Ureter (tissue), 1 donor: ENCODE results near the gene PRSS58. TPM values are rescaled to one million over a fixed set of nuclear protein-coding genes. Genes with fewer than 3 reads are reported as not detected.

Experiments
- DNase-seq: peaks from one replicate; pipeline ENCODE4 v3.0.0-alpha.2; 2020; ENCODE audit warnings: low spot score
- total RNA-seq: library from RNA; stranded (reverse); gene quantifications from one replicate; pipeline ENCODE4 v1.2.4, GENCODE V29; 2023
- donor health status: DM: yes; HTN: yes; CAD: no.

Gene PRSS58, protein sequence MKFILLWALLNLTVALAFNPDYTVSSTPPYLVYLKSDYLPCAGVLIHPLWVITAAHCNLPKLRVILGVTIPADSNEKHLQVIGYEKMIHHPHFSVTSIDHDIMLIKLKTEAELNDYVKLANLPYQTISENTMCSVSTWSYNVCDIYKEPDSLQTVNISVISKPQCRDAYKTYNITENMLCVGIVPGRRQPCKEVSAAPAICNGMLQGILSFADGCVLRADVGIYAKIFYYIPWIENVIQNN
- total RNA-seq: not detected

- DNase-seq: no peak
These were observed at the start of gene PRSS58 for GRCh38 chr7:142257958-142258357. TSS of gene PRSS58 (minus strand) at chr7:142258058. CDS start at chr7:142257707, 351 bp downstream.

DNA sequence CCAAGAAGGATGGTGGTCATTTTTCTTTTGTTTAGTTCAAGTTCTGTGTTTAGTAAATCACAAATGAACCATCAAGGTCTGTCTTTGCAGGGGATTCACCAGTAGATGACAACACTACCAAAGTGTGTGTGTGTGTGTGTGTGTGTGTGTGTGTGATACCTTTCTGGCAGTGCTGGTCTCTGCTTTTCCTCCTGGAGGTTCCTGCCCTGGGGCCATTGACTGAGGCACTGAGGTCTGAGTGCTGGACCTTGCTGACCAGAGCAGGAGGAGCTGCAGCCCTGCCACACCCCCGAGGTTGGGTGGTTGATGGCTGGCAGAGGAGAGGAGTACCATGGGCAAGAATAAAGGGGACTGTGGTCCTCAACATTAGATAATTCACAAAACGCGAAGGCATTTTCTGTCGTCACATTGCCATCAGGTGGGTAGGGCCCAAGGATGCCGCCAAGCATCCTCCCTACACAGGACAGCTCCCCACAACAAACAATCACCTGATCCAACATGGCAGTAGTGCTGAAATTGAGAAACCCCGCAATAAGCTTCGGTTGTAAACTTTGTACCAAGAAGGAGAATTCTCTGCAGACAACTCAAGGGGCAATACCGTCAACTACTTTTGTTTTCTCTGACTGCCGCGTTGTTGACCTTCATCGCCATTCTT is 49.5 kb upstream of the PRSS58 start:
- no peak for DNase-seq

GRCh38 chr7:142303650-142304049 is 45.8 kb upstream of the PRSS58 start:
- DNase-seq: no peak

DNA sequence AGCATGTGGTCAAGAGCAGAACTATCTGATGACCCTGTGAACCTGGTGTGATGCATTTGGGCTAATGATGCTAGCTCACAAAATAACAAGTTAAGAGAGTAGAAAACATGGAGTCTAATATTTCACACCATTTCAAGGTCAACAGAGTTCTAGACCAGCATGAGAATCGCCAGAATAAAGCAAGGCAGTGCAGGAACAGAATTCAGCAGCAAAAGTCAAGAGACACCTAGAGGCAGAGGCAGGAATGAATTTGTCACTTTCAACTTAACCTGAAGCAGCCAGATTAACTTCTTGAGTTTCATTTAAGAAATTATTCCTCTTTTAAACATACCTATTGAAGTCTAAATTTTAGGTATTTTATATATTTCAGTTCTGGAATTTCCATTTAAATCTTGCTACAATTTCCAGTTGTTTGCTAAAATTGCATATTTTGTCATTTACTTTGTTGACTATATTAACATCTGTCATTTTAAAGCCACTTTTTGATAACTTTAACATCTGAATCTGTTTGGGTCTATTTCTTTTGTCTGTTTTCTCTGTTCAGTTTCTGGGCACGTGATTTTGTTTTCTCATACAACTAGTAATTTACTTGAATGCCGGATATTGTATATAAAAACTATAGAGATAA is 44.2 kb upstream of the PRSS58 start:
- no peak for DNase-seq

GRCh38 chr7:142301299-142301698 is 43.4 kb upstream of the PRSS58 start:
- DNase-seq: no peak

- no peak for DNase-seq
These were observed 42.8 kb upstream of the PRSS58 start for GRCh38 chr7:142300689-142301088.

- DNase-seq: no peak
These were observed 41.5 kb upstream of the PRSS58 start for GRCh38 chr7:142299237-142299781.

DNA sequence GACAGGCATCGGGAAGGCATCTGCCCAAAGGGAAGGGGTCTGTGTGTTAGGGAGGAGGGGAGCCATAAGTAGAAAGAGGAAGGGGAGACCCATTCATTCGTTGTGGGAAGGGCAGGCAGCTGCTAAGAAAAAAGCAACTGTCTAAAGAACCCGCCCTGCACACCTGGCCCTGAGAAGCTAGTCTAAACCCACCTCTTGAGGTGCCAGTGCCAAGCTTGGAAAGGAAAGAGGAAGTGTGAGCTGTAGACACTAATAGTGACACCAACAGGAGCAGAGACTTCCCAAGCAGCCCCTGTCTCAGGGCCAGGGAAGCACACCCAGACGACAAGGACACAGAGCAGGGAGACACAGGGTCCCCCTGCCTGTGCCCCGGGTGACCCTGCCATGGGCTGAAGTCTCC is 40.8 kb upstream of the PRSS58 start:
- DNase-seq: no peak

DNA sequence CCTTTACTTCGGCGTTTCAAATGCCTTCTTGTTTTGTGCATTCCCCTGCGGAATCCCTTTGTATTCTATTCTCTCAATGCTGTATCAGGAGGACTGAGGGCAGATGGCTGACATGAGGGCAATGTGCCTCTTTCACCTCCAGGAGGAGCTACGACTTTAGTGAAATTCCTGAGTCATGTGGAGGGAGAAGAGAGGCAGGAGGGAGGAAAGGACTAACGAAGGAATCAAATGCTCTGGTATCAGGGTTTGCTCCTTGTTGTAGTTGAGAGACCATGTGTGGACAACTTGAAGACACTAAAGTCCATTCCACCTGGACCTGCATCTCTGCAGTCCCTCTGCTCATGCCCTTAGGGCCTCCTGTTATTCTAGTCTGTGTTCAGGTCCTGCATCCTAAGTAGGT is 40.2 kb upstream of the PRSS58 start:
- DNase-seq: no peak

GRCh38 chr7:142280263-142280662 is 22.4 kb upstream of the PRSS58 start:
- DNase-seq: no peak

DNA sequence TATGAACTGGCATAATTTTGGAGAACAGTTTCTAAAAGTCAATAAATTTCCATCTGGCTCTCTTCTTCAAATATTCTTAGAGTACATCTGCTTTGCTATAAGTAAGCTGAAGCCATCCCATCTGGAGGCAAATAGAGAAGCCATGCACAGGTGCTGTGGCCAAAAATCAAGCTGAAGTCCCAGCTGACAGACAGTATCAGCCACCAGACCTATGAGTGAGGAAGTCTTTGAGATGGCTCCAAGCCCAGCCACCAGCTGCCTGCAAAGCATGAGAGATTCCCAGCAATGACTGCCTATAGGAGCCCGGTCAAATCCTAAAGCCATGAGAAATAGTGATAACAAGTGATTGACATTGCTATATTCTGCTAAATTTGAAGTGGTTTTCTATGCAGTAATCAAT is 21.7 kb upstream of the PRSS58 start:
- no peak for DNase-seq

DNA sequence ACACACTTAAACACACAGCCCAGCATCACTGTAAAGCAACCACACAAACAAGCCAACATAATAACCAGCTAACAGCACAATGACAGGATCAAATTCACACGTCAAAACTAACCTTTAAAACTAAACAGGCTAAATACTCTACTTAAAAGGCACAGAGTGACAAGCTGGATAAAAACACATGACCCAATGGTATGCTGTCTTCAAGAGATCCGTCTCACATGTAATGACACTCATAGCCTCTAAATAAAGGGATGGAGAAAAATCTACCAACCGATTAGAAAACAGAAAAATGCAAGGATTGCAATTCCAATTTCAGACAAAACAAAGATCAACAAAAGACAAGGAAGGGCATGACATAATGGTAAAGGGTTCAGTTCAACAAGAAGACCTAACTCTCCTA is 17.2 kb upstream of the PRSS58 start:
- no peak for DNase-seq

DNA sequence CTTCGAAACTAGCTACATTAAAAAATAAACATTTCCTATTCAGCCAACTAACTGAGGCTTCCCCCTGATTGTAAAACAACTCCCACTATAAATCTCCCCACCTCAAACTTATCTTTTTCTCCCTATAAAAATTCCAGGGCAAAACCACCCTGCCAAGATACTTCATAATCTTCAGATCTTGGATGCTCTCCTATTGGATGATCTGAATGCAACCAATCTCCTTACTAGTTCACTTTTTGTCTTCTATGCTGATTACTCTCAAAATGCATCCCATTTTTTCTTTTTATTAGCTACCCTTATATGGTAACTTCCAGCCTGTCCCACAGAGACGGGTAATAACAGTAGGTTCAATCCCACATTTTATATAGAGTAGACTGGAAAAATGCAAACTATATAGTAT is 15.0 kb upstream of the PRSS58 start:
- no peak for DNase-seq

- DNase-seq: no peak
These were observed 5.9 kb upstream of the PRSS58 start for GRCh38 chr7:142263598-142264380.

DNA sequence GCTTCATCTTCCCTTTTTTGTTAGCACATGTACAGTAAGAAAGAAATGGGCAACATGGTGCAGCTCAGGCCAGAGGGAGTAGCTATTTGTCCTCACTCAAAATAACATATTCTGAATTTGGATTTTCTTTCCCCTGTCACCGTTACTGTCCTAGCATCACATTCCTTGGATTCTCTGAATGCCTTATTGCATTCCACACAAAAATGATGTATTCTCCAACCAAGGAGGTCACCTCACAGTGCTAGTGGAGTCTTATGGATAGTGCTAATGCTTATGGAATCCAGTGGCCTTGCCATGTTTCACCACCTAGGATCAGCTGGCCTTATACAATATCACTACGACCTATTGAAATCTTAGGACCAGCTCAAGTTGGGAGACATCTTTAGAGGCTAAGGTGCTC is 7.2 kb downstream of the PRSS58 start:
- DNase-seq: no peak

GRCh38 chr7:142249918-142250317 is 7.9 kb downstream of the PRSS58 start:
- no peak for DNase-seq

GRCh38 chr7:142248166-142249160 is 9.4 kb downstream of the PRSS58 start:
- DNase-seq: no peak

GRCh38 chr7:142243823-142244222 is 14.0 kb downstream of the PRSS58 start:
- no peak for DNase-seq

DNA sequence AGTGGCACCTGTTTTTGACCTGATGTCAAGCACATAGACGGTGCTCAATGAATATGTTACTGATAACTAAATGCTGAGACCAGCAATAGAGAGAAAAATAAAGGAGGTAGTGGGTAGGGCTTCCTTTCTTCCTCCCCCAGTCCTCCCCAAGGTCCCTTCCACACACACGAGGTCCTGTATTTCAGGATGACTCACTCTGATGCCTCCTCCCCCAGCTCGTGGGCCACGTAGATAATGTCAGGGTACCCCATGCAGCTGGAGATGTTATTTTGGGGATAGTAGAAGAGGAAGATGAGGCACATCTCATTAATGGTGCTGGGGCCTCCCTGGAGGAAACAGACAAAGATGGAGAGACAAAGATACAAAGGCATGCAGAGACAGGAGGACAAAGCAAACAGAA is 17.3 kb downstream of the PRSS58 start:
- DNase-seq: no peak

- no peak for DNase-seq
These were observed 26.1 kb downstream of the PRSS58 start for GRCh38 chr7:142231716-142232115.

- DNase-seq: no peak
These were observed 29.2 kb downstream of the PRSS58 start for GRCh38 chr7:142228537-142229104.
